ENCODE measurements around the gene FOXN1.
"Not testable (repeated sequence)": the region's sequence is repeated elsewhere in the genome, so short reads cannot be mapped to it uniquely, and the experiment has no call there.

Gene FOXN1

DNA sequence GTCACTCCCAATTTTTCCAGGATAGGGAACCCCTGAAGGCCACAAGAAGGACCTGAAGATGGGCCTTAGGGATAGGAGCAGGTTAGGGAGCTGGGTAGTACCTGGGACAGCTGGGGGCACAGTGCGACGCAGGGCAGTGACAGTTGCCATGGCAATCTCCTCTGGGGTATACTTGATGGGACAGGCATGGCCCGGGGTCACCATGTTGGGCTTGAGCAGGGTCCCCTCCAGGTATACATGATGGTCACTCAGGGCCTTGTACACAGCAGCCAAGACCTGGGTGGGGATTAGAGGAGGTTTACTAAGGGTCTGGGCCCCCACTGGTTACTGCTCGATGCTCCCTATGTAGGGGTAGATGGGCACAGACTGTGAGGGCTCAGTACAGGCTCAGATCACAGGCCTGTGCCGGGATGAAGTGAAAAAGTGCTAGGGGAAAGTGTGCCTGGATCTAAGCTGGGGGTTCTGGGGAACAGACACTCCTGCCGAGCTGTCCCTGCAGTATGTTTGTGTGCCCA lies 67.9 kb downstream of the FOXN1 start:
- no peak for DNase-seq (ENCODE audit: low read depth)

GRCh38 chr17:28574526-28574925 lies 68.4 kb downstream of the FOXN1 start:
- DNase-seq (ENCODE audit: low read depth) = no peak

DNA sequence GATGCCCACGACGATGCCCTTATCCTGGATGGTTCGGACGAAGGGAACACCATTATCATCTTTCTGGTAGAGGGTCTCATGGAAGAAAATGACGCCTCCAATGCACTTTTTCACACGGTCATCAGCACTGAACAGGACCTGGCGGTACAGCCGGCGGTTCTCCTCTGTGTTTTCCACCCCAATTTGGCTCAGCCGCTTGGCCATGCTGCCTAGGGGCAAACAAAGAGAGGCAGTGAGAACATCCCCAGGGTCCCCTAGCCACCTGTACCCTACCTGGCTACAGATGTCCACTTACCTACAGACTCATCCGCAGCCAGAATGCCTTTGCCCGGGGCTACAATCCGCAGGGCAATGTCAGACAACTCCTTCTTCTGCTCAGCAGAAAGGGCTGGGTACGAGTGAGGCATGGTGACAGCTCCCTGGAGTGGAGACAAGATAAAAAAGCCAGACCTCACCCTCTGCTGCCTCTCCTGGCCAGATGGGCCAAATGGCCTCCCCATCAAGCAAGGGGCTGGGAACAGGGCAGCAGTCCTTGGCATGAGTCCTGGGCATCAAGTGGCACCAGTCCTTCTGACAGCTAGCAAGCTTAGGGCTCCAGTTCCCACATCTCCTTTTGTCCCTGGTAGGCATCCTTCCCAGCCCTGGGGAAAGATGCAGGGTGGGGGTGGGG lies 69.1 kb downstream of the FOXN1 start:
- DNase-seq (ENCODE audit: low read depth) = no peak

GRCh38 chr17:28576016-28576415 lies 69.9 kb downstream of the FOXN1 start:
- DNase-seq (ENCODE audit: low read depth) = not testable (repeated sequence)

DNA sequence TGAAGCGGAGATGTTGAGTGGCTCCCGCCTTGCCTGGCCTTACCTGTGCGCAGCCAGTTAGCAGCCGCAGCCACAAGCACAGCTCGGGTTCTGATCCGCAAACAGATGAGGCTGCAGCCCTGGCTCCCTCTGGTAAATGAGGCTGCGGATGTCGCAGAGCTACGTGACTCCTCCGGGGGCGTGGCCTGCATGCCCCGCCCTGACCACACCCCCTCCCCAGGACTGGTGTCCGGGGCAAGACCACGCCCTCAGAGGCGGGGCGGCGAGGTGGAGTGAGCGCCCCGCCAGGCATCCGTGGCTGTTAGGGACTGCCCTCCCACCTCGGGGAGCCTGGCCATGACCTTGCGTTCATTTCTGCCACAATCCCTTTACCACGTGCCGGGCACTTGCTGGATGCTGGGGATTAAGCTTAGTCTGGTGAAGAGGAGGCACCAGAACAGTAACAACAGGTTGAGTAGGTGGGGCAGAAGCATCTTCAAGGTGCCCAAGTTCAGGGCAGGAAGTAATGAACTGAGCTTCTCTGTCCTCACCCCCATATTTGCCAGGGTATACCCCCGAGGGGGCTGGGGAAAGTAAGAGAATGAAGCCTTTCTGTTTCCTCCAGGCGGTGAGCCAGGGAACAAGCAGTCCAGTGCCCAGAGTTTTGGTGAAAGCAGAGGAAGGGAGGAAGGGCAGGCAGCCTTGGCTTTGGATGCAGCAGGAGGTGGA lies 70.8 kb downstream of the FOXN1 start, which contains the start of gene ALDOC:
TSS of gene ALDOC (minus strand) at position 138 of the 708 bp plus-strand sequence. CDS start 1,363 bp downstream, outside the sequence.
- peak; percentile 93 for DNase-seq (ENCODE audit: low read depth)

GRCh38 chr17:28577466-28577824 lies 71.3 kb downstream of the FOXN1 start:
- no peak for DNase-seq (ENCODE audit: low read depth)

- DNase-seq (ENCODE audit: low read depth) = no peak
These were observed 72.4 kb downstream of the FOXN1 start for GRCh38 chr17:28578246-28579195.

DNA sequence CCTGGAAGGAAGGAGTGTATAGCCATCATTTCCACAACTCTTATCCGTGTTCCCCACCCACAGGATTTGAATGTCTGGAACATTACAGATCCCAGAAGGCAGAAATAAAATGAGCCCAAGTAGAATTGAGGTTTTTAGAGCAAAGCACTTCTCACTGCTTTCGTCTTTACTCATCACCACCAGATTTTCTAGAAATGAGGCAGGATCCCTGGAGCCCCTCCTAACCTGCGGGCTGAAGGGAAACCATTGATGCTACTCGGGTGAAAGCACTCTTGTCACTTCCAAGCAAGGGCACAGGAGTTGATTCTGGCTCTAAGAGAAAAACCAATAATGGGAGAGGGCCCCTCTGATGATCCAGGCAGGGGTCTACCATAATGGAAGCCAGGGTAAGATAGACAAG lies 73.4 kb downstream of the FOXN1 start:
- no peak for DNase-seq (ENCODE audit: low read depth)

DNA sequence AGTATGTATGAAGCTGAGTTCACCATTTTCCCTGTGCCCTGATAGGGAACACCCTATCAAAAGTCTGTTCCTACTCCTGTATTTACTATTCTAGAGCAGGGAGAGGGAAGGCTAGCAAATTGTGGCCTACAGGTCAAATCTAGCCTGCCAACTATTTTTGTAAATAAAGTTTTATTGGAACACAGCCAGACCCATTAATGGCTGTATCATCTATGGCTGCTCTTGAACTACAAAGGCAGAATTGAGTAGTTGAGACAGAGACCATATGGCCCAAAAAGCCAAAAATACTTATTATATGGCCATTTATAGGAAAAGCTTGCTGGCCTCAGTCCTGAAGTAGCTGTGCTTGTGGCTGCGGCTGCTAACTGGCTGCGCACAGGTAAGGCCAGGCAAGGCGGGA lies 74.8 kb downstream of the FOXN1 start:
- DNase-seq (ENCODE audit: low read depth) = no peak

GRCh38 chr17:28582513-28582912 lies 76.4 kb downstream of the FOXN1 start:
- DNase-seq (ENCODE audit: low read depth) = no peak

GRCh38 chr17:28584434-28584833 lies 78.3 kb downstream of the FOXN1 start:
- no peak for DNase-seq (ENCODE audit: low read depth)

DNA sequence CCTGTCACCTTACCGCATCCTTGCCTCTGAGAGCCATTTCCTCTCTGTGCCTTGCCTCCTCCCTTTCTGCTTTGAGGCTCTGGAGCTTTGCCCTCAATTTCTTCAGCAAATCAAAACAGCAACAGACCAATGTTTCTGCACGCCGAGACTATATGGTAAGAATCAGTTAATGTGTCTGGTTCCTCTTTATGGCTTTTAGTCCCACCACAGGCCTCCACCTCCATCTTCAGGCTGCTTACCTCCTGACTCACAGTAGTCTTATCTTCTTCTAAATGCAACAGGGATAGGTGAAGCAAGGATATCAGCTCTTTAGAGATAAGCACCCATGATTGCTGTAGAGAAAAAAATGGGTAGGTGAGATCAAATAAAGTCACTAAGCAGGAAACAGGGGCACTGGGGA lies 79.7 kb downstream of the FOXN1 start:
- no peak for DNase-seq (ENCODE audit: low read depth)

Data from iris pigment epithelial cell (primary cell).